Spleen (tissue), 7 donors: Measurements from ENCODE around the gene C2orf42.
"Not testable (repeated sequence)": the region's sequence is repeated elsewhere in the genome, so short reads cannot be mapped to it uniquely, and the experiment has no call there.

Experiments
- POLR2A ChIP-seq, 3 donors: fragments of 450-650 bp; IDR thresholded peaks; one replicate each; pipeline ENCODE4 v1.5.1; 2017; ENCODE audit warnings: antibody characterized with exemption in 3 of 3, mild to moderate bottlenecking in 1 of 3
- POLR2AphosphoS5 ChIP-seq, 3 donors: sonication (generic); formaldehyde crosslinking; IDR thresholded peaks; one replicate each; pipeline ENCODE4 v1.5.1; 2017; ENCODE audit warnings: antibody characterized with exemption in 3 of 3
- TF ChIP-seq, protein P1 (sequence below), 11 experiments: fragments of 200-600 bp in 7 of 11; fragments of 450-650 bp in 4 of 11; sonication (generic) in 4 of 11; IDR thresholded peaks in 8 of 11; conservative IDR thresholded peaks in 3 of 11; 1 replicate in 7 of 11; 2 replicates in 4 of 11; pipeline versions ENCODE4 v1.4.0 to v1.8.0; 2016 to 2021; ENCODE audit warnings: antibody characterized with exemption in 11 of 11, inconsistent platforms in 4 of 11, mild to moderate bottlenecking in 1 of 11
- donor health status: DM: no; HTN: no; CAD: no; lungs with moderate emphysema.
- donor health status: DM: no; HTN: no; CAD: no.
- donor health status: DM: no; HTN: no; CAD: no.

DNA sequence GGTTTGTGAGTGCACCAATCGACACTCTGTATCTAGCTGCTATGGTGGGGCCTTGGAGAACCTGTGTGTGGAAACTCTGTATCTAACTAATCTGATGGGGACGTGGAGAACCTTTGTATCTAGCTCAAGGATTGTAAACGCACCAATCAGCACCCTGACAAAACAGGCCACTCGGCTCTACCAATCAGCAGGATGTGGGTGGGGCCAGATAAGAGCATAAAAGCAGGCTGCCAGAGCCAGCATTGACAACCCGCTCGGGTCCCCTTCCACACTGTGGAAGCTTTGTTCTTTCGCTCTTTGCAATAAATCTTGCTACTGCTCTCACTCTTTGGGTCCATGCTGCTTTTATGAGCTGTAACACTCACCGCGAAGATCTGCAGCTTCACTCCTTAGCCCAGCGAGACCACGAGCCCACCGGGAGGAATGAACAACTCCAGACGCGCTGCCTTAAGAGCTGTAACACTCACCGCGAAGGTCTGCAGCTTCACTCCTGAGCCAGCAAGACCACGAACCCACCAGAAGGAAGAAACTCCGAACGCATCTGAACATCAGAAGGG is 41.6 kb downstream of the C2orf42 start:
- TF ChIP-seq, protein P1, sequence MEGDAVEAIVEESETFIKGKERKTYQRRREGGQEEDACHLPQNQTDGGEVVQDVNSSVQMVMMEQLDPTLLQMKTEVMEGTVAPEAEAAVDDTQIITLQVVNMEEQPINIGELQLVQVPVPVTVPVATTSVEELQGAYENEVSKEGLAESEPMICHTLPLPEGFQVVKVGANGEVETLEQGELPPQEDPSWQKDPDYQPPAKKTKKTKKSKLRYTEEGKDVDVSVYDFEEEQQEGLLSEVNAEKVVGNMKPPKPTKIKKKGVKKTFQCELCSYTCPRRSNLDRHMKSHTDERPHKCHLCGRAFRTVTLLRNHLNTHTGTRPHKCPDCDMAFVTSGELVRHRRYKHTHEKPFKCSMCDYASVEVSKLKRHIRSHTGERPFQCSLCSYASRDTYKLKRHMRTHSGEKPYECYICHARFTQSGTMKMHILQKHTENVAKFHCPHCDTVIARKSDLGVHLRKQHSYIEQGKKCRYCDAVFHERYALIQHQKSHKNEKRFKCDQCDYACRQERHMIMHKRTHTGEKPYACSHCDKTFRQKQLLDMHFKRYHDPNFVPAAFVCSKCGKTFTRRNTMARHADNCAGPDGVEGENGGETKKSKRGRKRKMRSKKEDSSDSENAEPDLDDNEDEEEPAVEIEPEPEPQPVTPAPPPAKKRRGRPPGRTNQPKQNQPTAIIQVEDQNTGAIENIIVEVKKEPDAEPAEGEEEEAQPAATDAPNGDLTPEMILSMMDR (IDR thresholded peaks at IDR 0.05 in 8 of 11, conservative IDR thresholded peaks at IDR 0.05 in 3 of 11): not testable (repeated sequence)
- TF ChIP-seq POLR2A, POLR2AphosphoS5 (IDR thresholded peaks at IDR 0.05): not testable (repeated sequence)
